ENCODE measurements around the gene ATF6B. TPM values are rescaled to one million over a fixed set of nuclear protein-coding genes. Genes with fewer than 3 reads are reported as not detected.
"Not testable (repeated sequence)": the region's sequence is repeated elsewhere in the genome, so short reads cannot be mapped to it uniquely, and the experiment has no call there.

Gene ATF6B
- total and polyA plus RNA-seq, 7 donors: 13.0 to 35.2 (median 19.2) TPM

DNA sequence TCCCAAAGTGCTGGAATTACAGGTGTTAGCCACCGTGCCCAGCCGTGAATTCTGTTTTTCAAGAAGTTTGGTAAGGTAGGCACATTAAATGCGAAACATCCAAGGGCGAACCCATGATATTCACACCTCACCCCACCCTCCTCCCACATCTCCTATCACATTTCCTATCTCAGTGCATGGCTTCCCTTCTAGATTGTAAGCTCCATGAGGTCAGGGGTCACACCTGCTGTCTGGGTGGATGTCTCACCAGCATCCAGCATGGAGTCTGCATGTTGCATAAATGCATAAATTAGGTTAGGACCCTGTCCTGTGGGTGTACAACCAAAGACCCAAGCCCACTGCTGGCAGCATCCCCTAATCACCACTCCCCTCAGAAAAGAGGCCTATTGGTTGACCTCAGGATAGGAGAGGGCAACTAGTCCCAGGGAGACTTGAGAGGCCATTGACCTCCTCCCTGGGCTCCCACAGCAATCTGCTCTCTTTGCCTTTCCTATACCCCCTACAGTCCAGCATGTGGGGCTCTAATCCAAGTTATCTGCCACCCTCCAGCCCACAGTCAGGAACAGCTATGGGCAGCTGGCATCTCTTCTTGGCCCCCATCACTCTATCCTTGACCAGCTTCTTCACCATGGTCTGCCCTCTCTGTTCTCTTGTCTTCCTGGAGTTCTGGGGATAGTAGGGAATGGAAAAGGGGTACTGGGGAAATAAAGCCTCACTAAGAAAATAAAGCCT, 19.5 kb upstream of the ATF6B start:
- H3K36me3 ChIP-seq (ENCODE audit: insufficient read depth in 1 of 2, low read depth in 1 of 2): no peaks in the 10 kb centered on the region
- H3K4me1 ChIP-seq: peaks cover 4% of the 10 kb centered on the region
- H3K27me3 ChIP-seq (ENCODE audit: insufficient read depth in 3 of 3, low read length in 2 of 3): peaks cover 0 to 38% (median 17%) of the 10 kb centered on the region in 3 donors
- no peak overlapping the region for H3K27ac ChIP-seq
- ATAC-seq: no peak
- H3K9me3 ChIP-seq: no peaks in the 10 kb centered on the region
- no peak overlapping the region for H3K4me3 ChIP-seq
- TF ChIP-seq, protein P1, sequence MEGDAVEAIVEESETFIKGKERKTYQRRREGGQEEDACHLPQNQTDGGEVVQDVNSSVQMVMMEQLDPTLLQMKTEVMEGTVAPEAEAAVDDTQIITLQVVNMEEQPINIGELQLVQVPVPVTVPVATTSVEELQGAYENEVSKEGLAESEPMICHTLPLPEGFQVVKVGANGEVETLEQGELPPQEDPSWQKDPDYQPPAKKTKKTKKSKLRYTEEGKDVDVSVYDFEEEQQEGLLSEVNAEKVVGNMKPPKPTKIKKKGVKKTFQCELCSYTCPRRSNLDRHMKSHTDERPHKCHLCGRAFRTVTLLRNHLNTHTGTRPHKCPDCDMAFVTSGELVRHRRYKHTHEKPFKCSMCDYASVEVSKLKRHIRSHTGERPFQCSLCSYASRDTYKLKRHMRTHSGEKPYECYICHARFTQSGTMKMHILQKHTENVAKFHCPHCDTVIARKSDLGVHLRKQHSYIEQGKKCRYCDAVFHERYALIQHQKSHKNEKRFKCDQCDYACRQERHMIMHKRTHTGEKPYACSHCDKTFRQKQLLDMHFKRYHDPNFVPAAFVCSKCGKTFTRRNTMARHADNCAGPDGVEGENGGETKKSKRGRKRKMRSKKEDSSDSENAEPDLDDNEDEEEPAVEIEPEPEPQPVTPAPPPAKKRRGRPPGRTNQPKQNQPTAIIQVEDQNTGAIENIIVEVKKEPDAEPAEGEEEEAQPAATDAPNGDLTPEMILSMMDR (IDR thresholded peaks at IDR 0.05): no peak
- DNase-seq: no peak
- 86 to 100% (median 94%) methylated on average over 4 of the region's 4 CpGs for whole genome bisulfite sequencing, 3 donors
- intact Hi-C loops (cut with DNase I): no loop called here

- ATAC-seq (no peak), DNase-seq (no peak)
- Histone ChIP-seq H3K27ac (no peak overlapping the region), H3K4me3 (no peak overlapping the region), H3K4me1 (no peaks in the 10 kb centered on the region), H3K36me3 (ENCODE audit: insufficient read depth in 1 of 2, low read depth in 1 of 2) (no peaks in the 10 kb centered on the region), H3K9me3 (no peaks in the 10 kb centered on the region), H3K27me3 (ENCODE audit: insufficient read depth in 3 of 3, low read length in 2 of 3) (peaks cover 0 to 43% (median 13%) of the 10 kb centered on the region in 3 donors)
- intact Hi-C loops (cut with DNase I): no loop called here
- TF ChIP-seq, protein P1 (IDR thresholded peaks at IDR 0.05): no peak
- 37 to 45% (median 41%) methylated on average over 4 of the region's 4 CpGs for WGBS, 3 donors
Observed at GRCh38 chr6:32146687-32147086, 18.6 kb upstream of the ATF6B start.

GRCh38 chr6:32146287-32146686, 18.2 kb upstream of the ATF6B start:
- TF ChIP-seq, protein P1 (IDR thresholded peaks at IDR 0.05): no peak
- H3K27ac ChIP-seq: no peak overlapping the region
- H3K27me3 ChIP-seq (ENCODE audit: insufficient read depth in 3 of 3, low read length in 2 of 3): peaks cover 0 to 43% (median 11%) of the 10 kb centered on the region in 3 donors
- WGBS, 3 donors: 90 to 100% (median 93%) methylated on average over 1 of the region's 1 CpG
- ATAC-seq (no peak), DNase-seq (no peak)
- H3K4me3 ChIP-seq: no peak overlapping the region
- no peaks in the 10 kb centered on the region for H3K36me3 ChIP-seq (ENCODE audit: insufficient read depth in 1 of 2, low read depth in 1 of 2)
- H3K9me3 ChIP-seq: no peaks in the 10 kb centered on the region
- intact Hi-C loops (cut with DNase I): no loop called here
- H3K4me1 ChIP-seq: no peaks in the 10 kb centered on the region

DNA sequence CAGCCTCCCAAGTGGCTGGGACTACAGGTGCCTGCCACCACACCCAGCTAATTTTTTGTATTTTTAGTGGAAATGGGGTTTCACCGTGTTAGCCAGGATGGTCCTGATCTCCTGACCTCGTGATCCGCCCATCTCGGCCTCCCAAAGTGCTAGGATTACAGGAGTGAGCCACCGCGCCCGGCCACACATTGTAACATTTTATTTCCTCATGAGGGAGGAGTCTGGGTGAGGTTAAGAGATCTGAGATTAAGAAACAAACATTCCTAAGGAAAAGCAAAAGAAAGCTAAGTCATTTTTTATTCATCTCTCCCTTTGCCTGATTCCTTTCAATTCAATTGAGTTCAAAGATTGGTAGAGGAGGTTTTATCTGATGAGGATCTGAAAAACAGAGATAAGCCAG, 16.2 kb upstream of the ATF6B start:
- ATAC-seq; H3K4me1 ChIP-seq; intact Hi-C loops (cut with DNase I); H3K27ac ChIP-seq; H3K9me3 ChIP-seq; DNase-seq; H3K36me3 ChIP-seq (ENCODE audit: insufficient read depth in 1 of 2, low read depth in 1 of 2); H3K4me3 ChIP-seq: not testable (repeated sequence)
- peaks cover 0 to 32% (median 12%) of the 10 kb centered on the region in 3 donors for H3K27me3 ChIP-seq (ENCODE audit: insufficient read depth in 3 of 3, low read length in 2 of 3)
- 75 to 88% (median 82%) methylated on average over 7 of the region's 7 CpGs for WGBS, 3 donors

GRCh38 chr6:32140420-32141046, 12.5 kb upstream of the ATF6B start:
- intact Hi-C loops (cut with DNase I): no loop called here
- Histone ChIP-seq H3K9me3 (no peaks in the 10 kb centered on the region), H3K27ac (no peak overlapping the region), H3K36me3 (ENCODE audit: insufficient read depth in 1 of 2, low read depth in 1 of 2) (no peaks in the 10 kb centered on the region), H3K4me3 (no peak overlapping the region), H3K27me3 (ENCODE audit: insufficient read depth in 3 of 3, low read length in 2 of 3) (peaks cover 0 to 5% (median 2%) of the 10 kb centered on the region in 3 donors), H3K4me1 (no peaks in the 10 kb centered on the region)
- no peak for ATAC-seq
- WGBS, 3 donors: 54 to 59% (median 58%) methylated on average over 5 of the region's 5 CpGs
- no peak for DNase-seq
- TF ChIP-seq, protein P1 (IDR thresholded peaks at IDR 0.05): no peak

All from psoas muscle (tissue), 8 donors.